ENCODE measurements around the gene NTRK3.

NTRK3 gene

GRCh38 chr15:88023914-88024313 lies 232.6 kb downstream of the NTRK3 start:
- no peak for DNase-seq (ENCODE audit: low read depth)
- in situ Hi-C loops (cut with HindIII; ENCODE audit: low sequenced_read_pairs), result no loop called here
- TF ChIP-seq CTCF (IDR thresholded peaks at IDR 0.05; ENCODE audit: low read depth, low read length, missing control alignments), result no peak
- H3K4me3 ChIP-seq (ENCODE audit: low read depth, low read length), result no peak overlapping the region

DNA sequence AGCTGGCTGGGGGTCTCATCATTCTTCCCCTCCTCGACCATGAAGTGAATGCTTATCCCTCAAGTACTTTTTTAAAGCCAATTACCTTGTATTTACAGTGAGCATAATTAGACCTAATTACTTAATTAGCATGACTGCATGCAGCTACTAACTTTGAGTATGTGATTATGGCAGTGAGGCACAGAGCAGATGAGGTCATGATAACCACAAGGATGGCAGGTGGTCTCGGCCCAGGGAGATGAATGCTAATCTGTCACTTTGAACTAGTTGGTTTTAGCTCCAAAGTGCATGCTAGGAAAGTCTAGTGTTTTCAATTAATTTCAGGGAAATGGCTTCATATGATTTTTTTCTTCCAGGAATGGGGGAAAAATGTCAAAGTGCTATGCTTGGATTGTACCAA lies 233.8 kb downstream of the NTRK3 start:
- no peak overlapping the region for H3K4me3 ChIP-seq (ENCODE audit: low read depth, low read length)
- no peak for DNase-seq (ENCODE audit: low read depth)
- in situ Hi-C loops (cut with HindIII; ENCODE audit: low sequenced_read_pairs), result no loop called here
- TF ChIP-seq CTCF (IDR thresholded peaks at IDR 0.05; ENCODE audit: low read depth, low read length, missing control alignments), result no peak

- no peak for TF ChIP-seq CTCF (IDR thresholded peaks at IDR 0.05; ENCODE audit: low read depth, low read length, missing control alignments)
- H3K4me3 ChIP-seq (ENCODE audit: low read depth, low read length), result no peak overlapping the region
- in situ Hi-C loops (cut with HindIII; ENCODE audit: low sequenced_read_pairs), result no loop called here
- DNase-seq (ENCODE audit: low read depth), result no peak
Observed at GRCh38 chr15:88021601-88022000, 234.9 kb downstream of the NTRK3 start.

- no peak for TF ChIP-seq CTCF (IDR thresholded peaks at IDR 0.05; ENCODE audit: low read depth, low read length, missing control alignments)
- in situ Hi-C loops (cut with HindIII; ENCODE audit: low sequenced_read_pairs), result no loop called here
- no peak for DNase-seq (ENCODE audit: low read depth)
- H3K4me3 ChIP-seq (ENCODE audit: low read depth, low read length), result no peak overlapping the region
Observed at GRCh38 chr15:88020806-88021205, 235.7 kb downstream of the NTRK3 start.

DNA sequence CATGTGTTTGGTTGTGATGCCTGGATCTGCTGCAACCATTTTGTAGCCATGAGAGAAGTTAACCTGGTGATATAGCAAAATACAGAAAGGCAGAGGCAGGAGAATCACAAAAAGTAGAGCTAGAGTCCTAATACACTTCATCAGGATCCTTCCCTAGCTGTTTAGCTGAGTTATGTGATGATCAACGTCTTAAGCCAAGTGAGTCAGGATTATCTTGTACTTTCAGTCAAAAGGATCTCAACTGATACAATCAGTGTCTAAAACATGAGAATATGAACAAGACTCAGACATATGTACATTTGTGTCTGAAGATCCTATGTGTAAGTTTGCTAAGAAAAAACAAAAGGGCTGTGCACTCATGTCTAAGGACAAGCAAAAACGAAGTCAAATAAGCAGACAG lies 236.9 kb downstream of the NTRK3 start:
- in situ Hi-C loops (cut with HindIII; ENCODE audit: low sequenced_read_pairs), result no loop called here

GRCh38 chr15:88018869-88019641 lies 237.5 kb downstream of the NTRK3 start:
- H3K4me3 ChIP-seq (ENCODE audit: low read depth, low read length), result no peak overlapping the region
- in situ Hi-C loops (cut with HindIII; ENCODE audit: low sequenced_read_pairs), result no loop called here
- DNase-seq (ENCODE audit: low read depth), result peak; percentile 32
- no peak for TF ChIP-seq CTCF (IDR thresholded peaks at IDR 0.05; ENCODE audit: low read depth, low read length, missing control alignments)

More for the DNA sequence above, 236.9 kb downstream of the NTRK3 start:
- no peak for TF ChIP-seq CTCF (IDR thresholded peaks at IDR 0.05; ENCODE audit: low read depth, low read length, missing control alignments)
- DNase-seq (ENCODE audit: low read depth), result no peak
- no peak overlapping the region for H3K4me3 ChIP-seq (ENCODE audit: low read depth, low read length)
